ENCODE data around the gene ZNF521.

Gene ZNF521

GRCh38 chr18:25089470-25089869 is 262.5 kb downstream of the ZNF521 start:
- H3K9me3 ChIP-seq, result no peaks in the 10 kb centered on the region
- no peaks in the 10 kb centered on the region for H3K27me3 ChIP-seq
- TF ChIP-seq CTCF (IDR thresholded peaks at IDR 0.05; ENCODE audit: low read depth, low read length), result no peak
- DNase-seq, result no peak
- H3K4me3 ChIP-seq (ENCODE audit: low read depth, low read length), result no peak overlapping the region
- H3K4me1 ChIP-seq, result no peaks in the 10 kb centered on the region
- no peaks in the 10 kb centered on the region for H3K36me3 ChIP-seq

- Histone ChIP-seq H3K4me3 (ENCODE audit: low read depth, low read length) (no peak overlapping the region), H3K27me3 (no peaks in the 10 kb centered on the region), H3K9me3 (no peaks in the 10 kb centered on the region), H3K36me3 (no peaks in the 10 kb centered on the region), H3K4me1 (no peaks in the 10 kb centered on the region)
- no peak for TF ChIP-seq CTCF (IDR thresholded peaks at IDR 0.05; ENCODE audit: low read depth, low read length)
- no peak for DNase-seq
Measured at GRCh38 chr18:25086876-25087275, 265.1 kb downstream of the ZNF521 start.

GRCh38 chr18:25081001-25081400 is 271.0 kb downstream of the ZNF521 start:
- Histone ChIP-seq H3K27me3 (no peaks in the 10 kb centered on the region), H3K9me3 (no peaks in the 10 kb centered on the region), H3K4me1 (no peaks in the 10 kb centered on the region), H3K4me3 (ENCODE audit: low read depth, low read length) (no peak overlapping the region), H3K36me3 (no peaks in the 10 kb centered on the region)
- TF ChIP-seq CTCF (IDR thresholded peaks at IDR 0.05; ENCODE audit: low read depth, low read length), result no peak
- DNase-seq, result no peak

GRCh38 chr18:25080211-25080610 is 271.8 kb downstream of the ZNF521 start:
- no peaks in the 10 kb centered on the region for H3K9me3 ChIP-seq
- H3K4me3 ChIP-seq (ENCODE audit: low read depth, low read length), result no peak overlapping the region
- H3K27me3 ChIP-seq, result no peaks in the 10 kb centered on the region
- no peak for TF ChIP-seq CTCF (IDR thresholded peaks at IDR 0.05; ENCODE audit: low read depth, low read length)
- no peaks in the 10 kb centered on the region for H3K4me1 ChIP-seq
- no peaks in the 10 kb centered on the region for H3K36me3 ChIP-seq
- DNase-seq, result no peak

GRCh38 chr18:25077944-25078723 is 273.8 kb downstream of the ZNF521 start:
- no peaks in the 10 kb centered on the region for H3K36me3 ChIP-seq
- H3K27me3 ChIP-seq, result no peaks in the 10 kb centered on the region
- TF ChIP-seq CTCF (IDR thresholded peaks at IDR 0.05; ENCODE audit: low read depth, low read length), result no peak
- no peaks in the 10 kb centered on the region for H3K4me1 ChIP-seq
- H3K4me3 ChIP-seq (ENCODE audit: low read depth, low read length), result no peak overlapping the region
- DNase-seq, result no peak
- no peaks in the 10 kb centered on the region for H3K9me3 ChIP-seq

All from BE2C (cell line).